CD8-positive, alpha-beta memory T cell (primary cell): ENCODE measurements around the gene GLIPR1L2. TPM values are rescaled to one million over a fixed set of nuclear protein-coding genes. Genes with fewer than 3 reads are reported as not detected.
"Not testable (repeated sequence)": the region's sequence is repeated elsewhere in the genome, so short reads cannot be mapped to it uniquely, and the experiment has no call there.

Experiments
- CTCF ChIA-PET: fragments of 350-600 bp; sonication (Branson Sonifier 250); formaldehyde crosslinking; loops from one replicate; lab custom pipeline; 2021; ENCODE audit warnings: antibody characterized with exemption; lab: Charles Lee
- POLR2A ChIA-PET: fragments of 350-600 bp; sonication (Branson Sonifier 250); formaldehyde crosslinking; loops from one replicate; lab custom pipeline; 2021; ENCODE audit warnings: antibody characterized with exemption; lab: Charles Lee
- DNase-seq, 5 donors: peaks; one replicate each; pipeline versions ENCODE4 v3.0.0 to v3.0.0-alpha.2; 2020 to 2022; ENCODE audit warnings: mixed read lengths in 1 of 5
- H3K27ac ChIP-seq: one replicate; pipeline ENCODE4 v1.7.0; 2013; ENCODE audit warnings: low read depth, mild to moderate bottlenecking, low read length, moderate library complexity
- H3K27me3 ChIP-seq: 2 replicates; pipeline ENCODE4 v1.7.0; 2013; ENCODE audit warnings: low read length, mild to moderate bottlenecking; ENCODE audit not compliant: insufficient read depth, poor library complexity, severe bottlenecking
- H3K36me3 ChIP-seq: 2 replicates; pipeline ENCODE4 v1.7.0; 2013; ENCODE audit warnings: mild to moderate bottlenecking, low read length, moderate library complexity; ENCODE audit not compliant: insufficient read depth
- H3K4me1 ChIP-seq: 2 replicates; pipeline ENCODE4 v1.7.0; 2013; ENCODE audit warnings: mild to moderate bottlenecking, low read length, moderate library complexity; ENCODE audit not compliant: insufficient read depth
- H3K4me3 ChIP-seq: 2 replicates; pipeline ENCODE4 v1.7.0; 2013; ENCODE audit warnings: mild to moderate bottlenecking, low read length
- H3K9me3 ChIP-seq: 2 replicates; pipeline ENCODE4 v1.7.0; 2013; ENCODE audit warnings: mild to moderate bottlenecking, low read length
- H3K27ac Mint-ChIP-seq, 8 donors: one replicate each; pipeline ENCODE4 v1.8.0; 2020 to 2021; ENCODE audit warnings: mixed read lengths in 8 of 8, mild to moderate bottlenecking in 6 of 8, inconsistent platforms in 3 of 8, moderate library complexity in 3 of 8
- H3K27me3 Mint-ChIP-seq, 2 donors: one replicate each; pipeline ENCODE4 v1.8.0; 2020 to 2021; ENCODE audit warnings: mixed read lengths in 2 of 2, mild to moderate bottlenecking in 1 of 2, moderate library complexity in 1 of 2
- H3K36me3 Mint-ChIP-seq, 3 donors: one replicate each; pipeline ENCODE4 v1.8.0; 2020 to 2021; ENCODE audit warnings: mixed read lengths in 3 of 3, inconsistent platforms in 1 of 3, mild to moderate bottlenecking in 1 of 3
- H3K4me1 Mint-ChIP-seq, 3 donors: one replicate each; pipeline ENCODE4 v1.8.0; 2020 to 2021; ENCODE audit warnings: mixed read lengths in 3 of 3, inconsistent platforms in 1 of 3, mild to moderate bottlenecking in 1 of 3
- H3K4me3 Mint-ChIP-seq, 7 donors: one replicate each; pipeline ENCODE4 v1.8.0; 2020 to 2021; ENCODE audit warnings: mixed read lengths in 7 of 7, mild to moderate bottlenecking in 6 of 7, moderate library complexity in 4 of 7, inconsistent platforms in 2 of 7
- H3K9me3 Mint-ChIP-seq, 5 donors: one replicate each; pipeline ENCODE4 v1.8.0; 2020 to 2022; ENCODE audit warnings: mixed read lengths in 5 of 5, mild to moderate bottlenecking in 3 of 5, moderate library complexity in 2 of 5, inconsistent platforms in 1 of 5
- polyA plus RNA-seq: library from polyadenylated mRNA; unstranded; fragments of 300-500 nt; fragmentation: Illumina TruSeq; gene quantifications from one replicate; pipeline ENCODE4 v1.2.3, GENCODE V29; 2021
- total RNA-seq, 2 experiments: library from RNA; stranded (reverse); gene quantifications; one replicate each; pipeline ENCODE4 v1.2.3, GENCODE V29; 2021

The GLIPR1L2 gene
- total and polyA plus RNA-seq, 3 experiments from 2014 or later, result 0.92 TPM; not detected in 2

DNA sequence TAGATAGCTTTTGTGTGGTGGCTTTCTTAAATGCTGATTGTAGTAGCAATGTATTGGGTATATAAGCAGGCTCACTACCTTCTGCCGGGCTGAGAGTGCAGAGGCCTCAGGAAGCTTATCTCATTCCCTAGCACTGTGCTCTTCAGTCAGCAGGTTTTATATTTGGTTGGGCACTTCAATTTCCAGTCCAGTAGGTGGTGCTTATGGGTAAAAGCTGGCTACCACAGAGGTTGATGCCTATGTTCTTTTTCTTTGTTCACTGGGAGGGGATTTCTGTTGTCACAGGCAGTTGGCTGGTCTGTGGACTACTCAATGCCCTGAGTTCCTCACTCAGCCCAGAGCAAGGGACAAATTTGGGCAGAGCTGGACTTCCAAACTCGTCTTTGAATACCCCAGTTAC lies 46.7 kb downstream of the GLIPR1L2 start:
- Mint-ChIP-seq H3K4me1 (peaks cover 4 to 15% (median 10%) of the 10 kb centered on the region in 3 donors), H3K27ac (peak overlapping the region in 1 of 8 donors; percentile 10), H3K9me3 (peaks cover 2 to 9% (median 5%) of the 10 kb centered on the region in 5 donors), H3K27me3 (peaks cover 0 to 4% of the 10 kb centered on the region in 2 donors), H3K36me3 (peaks cover 0 to 7% (median 4%) of the 10 kb centered on the region in 3 donors), H3K4me3 (no peak overlapping the region)
- no peaks in the 10 kb centered on the region for H3K36me3 ChIP-seq
- H3K4me1 ChIP-seq, result peaks cover 8% of the 10 kb centered on the region
- H3K9me3 ChIP-seq, result no peaks in the 10 kb centered on the region
- peak in 1 of 5 donors; percentile 33 for DNase-seq
- ChIA-PET POLR2A (interaction anchor here (0.6 to 1.9 kb wide), 5 partner anchors 42 to 599 kb away, joined by 3 to 7 read pairs (median 4); partner anchors contain the start of gene GLIPR1L2), CTCF (interaction anchor here (0.8 to 3.9 kb wide), 17 partner anchors 9 to 594 kb away, joined by 3 to 47 read pairs (median 4); partner anchors contain the start of genes GLIPR1 and PHLDA1)
- no peak overlapping the region for H3K27ac ChIP-seq
- no peaks in the 10 kb centered on the region for H3K27me3 ChIP-seq
- no peak overlapping the region for H3K4me3 ChIP-seq

DNA sequence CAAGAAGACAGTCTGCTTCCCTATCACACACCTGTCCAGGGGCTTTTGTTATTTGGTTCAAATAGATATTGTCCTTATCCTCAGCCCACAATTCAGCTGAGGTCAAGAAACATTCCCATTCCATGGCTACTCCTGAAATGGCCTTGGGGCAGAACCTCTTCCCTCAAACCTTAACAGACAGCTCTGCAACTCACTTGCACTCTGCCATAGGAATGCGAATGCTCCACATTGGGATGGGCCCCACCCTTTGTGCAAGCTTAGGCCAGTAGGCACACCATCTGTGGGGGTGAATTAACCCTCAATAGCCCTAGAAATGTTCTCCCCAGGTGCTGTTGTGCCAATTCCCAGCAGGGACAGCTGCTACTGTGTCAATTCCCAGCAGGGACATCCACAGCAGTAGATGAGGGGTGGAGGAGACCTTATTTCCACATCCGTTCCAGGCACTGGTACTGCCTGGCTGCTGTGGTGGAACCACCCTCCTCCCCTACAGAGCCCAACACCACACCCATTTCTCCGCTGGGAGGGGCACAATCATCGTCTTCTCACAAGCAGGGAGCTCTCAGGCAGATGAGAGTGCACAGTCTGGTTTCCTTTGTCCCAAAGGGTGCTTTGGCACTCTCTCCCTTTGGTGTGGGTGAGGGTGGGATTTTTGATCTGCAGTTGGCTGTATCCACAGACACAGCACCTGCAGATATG lies 47.3 kb downstream of the GLIPR1L2 start:
- H3K27ac ChIP-seq, result no peak overlapping the region
- ChIA-PET POLR2A (interaction anchor here (0.6 to 1.9 kb wide), 4 partner anchors 46 to 598 kb away, joined by 3 to 7 read pairs (median 4); partner anchors contain the start of gene GLIPR1L2), CTCF (interaction anchor here (0.8 to 3.9 kb wide), 15 partner anchors 8 to 593 kb away, joined by 3 to 47 read pairs (median 6); partner anchors contain the start of genes GLIPR1 and PHLDA1)
- H3K27ac Mint-ChIP-seq, result no peak overlapping the region
- peaks cover 0 to 4% of the 10 kb centered on the region in 2 donors for H3K27me3 Mint-ChIP-seq
- DNase-seq, result no peak
- peaks cover 0 to 7% (median 4%) of the 10 kb centered on the region in 3 donors for H3K36me3 Mint-ChIP-seq
- no peak overlapping the region for H3K4me3 Mint-ChIP-seq
- H3K9me3 ChIP-seq, result no peaks in the 10 kb centered on the region
- H3K4me1 Mint-ChIP-seq, result peaks cover 4 to 15% (median 10%) of the 10 kb centered on the region in 3 donors
- peaks cover 8% of the 10 kb centered on the region for H3K4me1 ChIP-seq
- H3K4me3 ChIP-seq, result no peak overlapping the region
- no peaks in the 10 kb centered on the region for H3K36me3 ChIP-seq
- no peaks in the 10 kb centered on the region for H3K27me3 ChIP-seq
- peaks cover 2 to 9% (median 5%) of the 10 kb centered on the region in 5 donors for H3K9me3 Mint-ChIP-seq

DNA sequence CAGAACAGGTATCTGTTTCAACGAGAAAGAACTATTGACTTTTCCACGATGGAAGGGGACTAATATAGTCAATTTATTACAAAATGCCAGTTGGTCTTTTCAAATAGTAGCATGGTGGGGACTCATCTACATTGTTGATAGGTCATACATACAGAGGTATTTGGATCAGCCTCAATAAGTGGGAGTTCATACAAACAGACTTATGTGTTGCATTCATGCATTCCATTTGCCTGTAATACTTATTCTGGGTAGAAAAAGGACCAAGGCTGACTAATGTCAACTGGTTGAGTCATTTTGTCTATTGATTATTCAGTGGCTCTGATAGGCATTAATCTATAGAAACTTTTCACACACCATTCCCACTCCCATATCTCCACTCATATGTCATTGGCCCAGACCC lies 48.2 kb downstream of the GLIPR1L2 start:
- Mint-ChIP-seq H3K36me3 (peaks cover 0 to 7% (median 4%) of the 10 kb centered on the region in 3 donors), H3K9me3 (peaks cover 2 to 9% (median 5%) of the 10 kb centered on the region in 5 donors), H3K27me3 (peaks cover 0 to 4% of the 10 kb centered on the region in 2 donors), H3K4me1 (peaks cover 4 to 15% (median 10%) of the 10 kb centered on the region in 3 donors), H3K27ac (no peak overlapping the region), H3K4me3 (no peak overlapping the region)
- no peak overlapping the region for H3K4me3 ChIP-seq
- no peaks in the 10 kb centered on the region for H3K27me3 ChIP-seq
- no peaks in the 10 kb centered on the region for H3K36me3 ChIP-seq
- H3K27ac ChIP-seq, result no peak overlapping the region
- no peak for DNase-seq
- POLR2A ChIA-PET, result no interaction called here
- no peaks in the 10 kb centered on the region for H3K9me3 ChIP-seq
- H3K4me1 ChIP-seq, result peaks cover 8% of the 10 kb centered on the region
- CTCF ChIA-PET, result interaction anchor here (1.3 to 3.9 kb wide), 4 partner anchors 28 to 45 kb away, joined by 3 to 47 read pairs (median 11); partner anchors contain the start of gene GLIPR1

DNA sequence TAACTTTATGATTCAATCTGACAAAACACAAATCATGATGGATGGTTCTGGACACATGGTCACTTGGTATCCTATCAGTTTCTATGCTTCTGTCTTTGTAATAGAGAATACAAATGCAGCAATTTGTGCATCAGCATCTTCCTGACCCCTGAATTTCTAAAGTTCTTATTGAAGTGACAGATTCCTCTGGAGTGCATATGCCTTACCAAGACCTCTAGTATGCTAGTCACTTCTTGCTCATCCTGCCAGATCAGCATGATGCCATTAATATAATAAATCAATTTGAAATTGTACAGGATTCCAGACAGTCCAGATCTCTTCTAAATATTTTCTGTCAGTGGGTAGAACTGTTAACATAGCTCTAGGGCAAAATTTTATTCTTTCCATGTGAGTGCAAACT lies 49.0 kb downstream of the GLIPR1L2 start:
- no peak overlapping the region for H3K27ac Mint-ChIP-seq
- H3K9me3 Mint-ChIP-seq, result peaks cover 2 to 9% (median 5%) of the 10 kb centered on the region in 5 donors
- ChIA-PET POLR2A (no interaction called here), CTCF (interaction anchor here (0.7 to 3.9 kb wide), 2 partner anchors 15 to 45 kb away, joined by 3 to 47 read pairs; no protein-coding TSS in a partner anchor)
- Histone ChIP-seq H3K4me3 (no peak overlapping the region), H3K4me1 (peaks cover 8% of the 10 kb centered on the region), H3K27me3 (no peaks in the 10 kb centered on the region), H3K36me3 (no peaks in the 10 kb centered on the region), H3K27ac (no peak overlapping the region), H3K9me3 (no peaks in the 10 kb centered on the region)
- H3K27me3 Mint-ChIP-seq, result peaks cover 0 to 4% of the 10 kb centered on the region in 2 donors
- peaks cover 4 to 15% (median 10%) of the 10 kb centered on the region in 3 donors for H3K4me1 Mint-ChIP-seq
- no peak for DNase-seq
- H3K4me3 Mint-ChIP-seq, result no peak overlapping the region
- H3K36me3 Mint-ChIP-seq, result peaks cover 0 to 7% (median 4%) of the 10 kb centered on the region in 3 donors

DNA sequence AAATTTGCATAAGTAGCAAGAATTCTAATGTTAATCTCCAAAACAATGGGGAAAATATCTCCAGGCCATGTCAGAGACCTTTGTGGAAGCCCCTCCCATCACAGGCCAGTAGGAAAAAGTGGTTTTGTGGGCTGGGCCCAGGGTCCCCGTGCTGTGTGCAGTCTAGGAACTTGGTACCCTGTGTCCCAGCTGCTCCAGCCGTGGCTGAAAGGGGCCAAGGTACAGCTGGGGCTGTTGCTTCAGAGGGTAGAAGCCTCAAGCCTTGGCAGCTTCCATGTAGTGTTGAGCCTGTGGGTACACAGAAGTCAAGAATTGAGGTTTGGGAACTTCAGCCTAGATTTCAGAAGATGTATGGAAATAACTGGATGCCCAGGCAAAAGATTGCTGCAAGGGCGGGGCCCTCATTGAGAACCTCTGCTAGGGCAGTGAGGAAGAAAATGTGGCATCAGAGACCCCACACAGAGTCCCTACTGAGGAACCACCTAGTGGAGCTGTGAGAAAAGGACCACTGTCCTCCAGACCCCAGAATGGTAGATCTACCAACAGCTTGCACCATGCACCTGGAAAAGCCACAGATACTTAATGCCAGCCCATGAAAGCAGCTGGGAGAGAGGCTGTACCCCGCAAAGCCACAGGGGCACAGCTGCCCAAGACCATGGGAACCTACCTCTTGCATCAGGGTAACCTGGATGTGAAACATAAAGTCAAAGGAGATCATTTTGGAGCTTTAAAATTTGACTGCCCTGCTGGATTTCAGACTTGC lies 51.0 kb downstream of the GLIPR1L2 start:
- H3K27me3 ChIP-seq, H3K9me3 ChIP-seq, H3K27ac ChIP-seq, H3K36me3 ChIP-seq, H3K4me3 ChIP-seq, H3K9me3 Mint-ChIP-seq, POLR2A ChIA-PET, H3K27ac Mint-ChIP-seq, CTCF ChIA-PET, H3K4me1 ChIP-seq, H3K36me3 Mint-ChIP-seq, DNase-seq, H3K4me3 Mint-ChIP-seq, H3K27me3 Mint-ChIP-seq: not testable (repeated sequence)
- peaks cover 4 to 15% (median 10%) of the 10 kb centered on the region in 3 donors for H3K4me1 Mint-ChIP-seq

DNA sequence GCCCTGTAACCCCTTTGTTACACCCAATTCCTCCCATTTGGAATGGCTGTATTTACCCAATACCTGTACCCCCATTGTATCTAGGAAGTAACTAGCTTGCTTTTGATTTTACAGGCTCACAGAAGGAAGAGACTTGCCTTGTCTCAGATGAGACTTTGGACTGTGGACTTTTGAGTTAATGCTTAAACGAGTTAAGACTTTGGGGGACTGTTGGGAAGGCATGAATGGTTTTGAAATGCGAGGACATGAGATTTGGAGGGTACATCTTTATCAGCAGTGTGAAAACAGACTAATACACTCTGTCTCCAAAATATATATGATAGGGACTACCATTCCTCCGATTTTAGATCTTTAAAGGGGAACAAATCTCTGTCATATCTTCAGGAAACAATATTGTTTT lies 51.6 kb downstream of the GLIPR1L2 start:
- H3K4me3 ChIP-seq, H3K36me3 ChIP-seq, CTCF ChIA-PET, H3K4me3 Mint-ChIP-seq, H3K36me3 Mint-ChIP-seq, DNase-seq, H3K4me1 ChIP-seq, H3K27me3 Mint-ChIP-seq, H3K27ac ChIP-seq, H3K27ac Mint-ChIP-seq, H3K9me3 ChIP-seq, H3K27me3 ChIP-seq, H3K9me3 Mint-ChIP-seq: not testable (repeated sequence)
- POLR2A ChIA-PET, result interaction anchor here (0.7 kb wide), 1 partner anchor 54 kb away, joined by 3 read pairs; no protein-coding TSS in a partner anchor
- peaks cover 4 to 13% (median 8%) of the 10 kb centered on the region in 3 donors for H3K4me1 Mint-ChIP-seq

DNA sequence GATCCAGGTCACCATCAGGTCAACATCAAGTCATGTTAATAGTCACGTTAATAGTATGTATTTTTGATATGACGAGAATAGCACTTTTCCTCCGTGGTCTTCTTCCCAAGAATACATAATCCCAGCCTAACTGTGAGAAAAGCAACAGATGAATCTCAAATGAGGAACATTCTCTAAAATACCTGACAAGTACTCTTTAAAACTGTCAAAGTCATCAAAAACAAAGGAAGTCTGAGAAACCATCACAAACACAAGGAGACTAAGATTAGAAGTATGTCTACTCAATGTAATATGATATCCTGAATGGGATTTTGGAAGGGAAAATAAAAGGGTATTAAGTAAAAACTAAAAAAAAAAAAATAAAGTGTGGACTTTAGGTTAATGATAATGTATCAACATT lies 52.8 kb downstream of the GLIPR1L2 start:
- Histone ChIP-seq H3K27ac (no peak overlapping the region), H3K36me3 (no peaks in the 10 kb centered on the region), H3K9me3 (no peaks in the 10 kb centered on the region), H3K4me1 (no peaks in the 10 kb centered on the region), H3K4me3 (no peak overlapping the region), H3K27me3 (no peaks in the 10 kb centered on the region)
- peaks cover 0 to 4% (median 4%) of the 10 kb centered on the region in 3 donors for H3K4me1 Mint-ChIP-seq
- CTCF ChIA-PET, result no interaction called here
- peaks cover 0 to 4% of the 10 kb centered on the region in 2 donors for H3K27me3 Mint-ChIP-seq
- no peak overlapping the region for H3K4me3 Mint-ChIP-seq
- no peak overlapping the region for H3K27ac Mint-ChIP-seq
- no peak for DNase-seq
- peaks cover 0 to 5% (median 2%) of the 10 kb centered on the region in 5 donors for H3K9me3 Mint-ChIP-seq
- H3K36me3 Mint-ChIP-seq, result peaks cover 0 to 7% (median 4%) of the 10 kb centered on the region in 3 donors
- POLR2A ChIA-PET, result no interaction called here
